Ishikawa (cell line): ENCODE results near the gene PDIA5.

ENCODE experiments used
- CREB1 ChIP-seq: IDR thresholded peaks from 2 replicates; pipeline ENCODE4 v1.6.1; 2012; ENCODE audit warnings: low read depth
- EP300 ChIP-seq: IDR thresholded peaks from 2 replicates; pipeline ENCODE4 v1.6.1; 2012; ENCODE audit warnings: borderline replicate concordance
- FOXM1 ChIP-seq: IDR thresholded peaks from 2 replicates; pipeline ENCODE4 v1.6.1; 2012; ENCODE audit warnings: low read depth, borderline replicate concordance
- MAX ChIP-seq: IDR thresholded peaks from 2 replicates; pipeline ENCODE4 v1.6.1; 2012
- YY1 ChIP-seq: IDR thresholded peaks from 2 replicates; pipeline ENCODE4 v1.6.1; 2012; ENCODE audit warnings: low read depth

GRCh38 chr3:123083383-123084124, 16.7 kb downstream of the PDIA5 start:
- TF ChIP-seq MAX = no peak
- TF ChIP-seq FOXM1 = no peak
- TF ChIP-seq CREB1 = no peak
- TF ChIP-seq YY1 = no peak
- TF ChIP-seq EP300 = no peak
